GM12878 (cell line): ENCODE measurements around the gene HPX. TPM values are rescaled to one million over a fixed set of nuclear protein-coding genes. Genes with fewer than 3 reads are reported as not detected.

Source experiments
- ATAC-seq: fragments of 200-7000 bp; cut with Tn5 transposase; 3 replicates; pipeline ENCODE4 v1.9.1; 2020; ENCODE audit warnings: mild to moderate bottlenecking, moderate library complexity
- BruUV-seq: library from RNA; stranded (reverse); fragments of 400-500 nt; replicated peaks from 2 replicates; lab custom pipeline; 2021; lab: Mats Ljungman, UMichigan
- CTCF ChIA-PET: fragments of 300-600 bp; sonication (Branson Sonifier 250); formaldehyde crosslinking; extraction: SDS; loops from one replicate; lab custom pipeline; 2021; ENCODE audit warnings: inconsistent platforms; lab: Yijun Ruan, JAX
- POLR2A ChIA-PET: fragments of 350-600 bp; formaldehyde crosslinking; extraction: SDS; loops from one replicate; lab custom pipeline; 2021; ENCODE audit warnings: inconsistent platforms; lab: Charles Lee
- RAD21 ChIA-PET: fragments of 300-600 bp; sonication (Branson Sonifier 250); formaldehyde crosslinking; loops from one replicate; lab custom pipeline; 2023; ENCODE audit warnings: antibody characterized with exemption; ENCODE audit not compliant: unreplicated experiment; lab: Charles Lee
- SMC1A ChIA-PET: fragments of 300-600 bp; sonication (Branson Sonifier 250); formaldehyde crosslinking; loops from one replicate; lab custom pipeline; 2023; ENCODE audit not compliant: unreplicated experiment, uncharacterized antibody; lab: Charles Lee
- DNase-seq: peaks from one replicate; pipeline ENCODE4 v3.0.0-alpha.2; 2011; ENCODE audit warnings: low read depth, low spot score
- FAIRE-seq: peaks from 3 replicates; lab custom pipeline; 2011; peaks lifted over from hg19 to GRCh38; lab: Jason Lieb, UNC
- H2AFZ ChIP-seq: 2 replicates; pipeline ENCODE4 v1.6.0; 2011; ENCODE audit warnings: low read depth, low read length, control low read depth; ENCODE audit not compliant: control insufficient read depth
- H3K27ac ChIP-seq: 2 replicates; pipeline ENCODE4 v1.5.1; 2011; ENCODE audit warnings: control low read depth; ENCODE audit not compliant: control insufficient read depth, insufficient read depth
- H3K27me3 ChIP-seq, 2 experiments: replicated peaks in 1 of 2; 2 replicates each; pipeline versions ENCODE4 v1.6.0 to v1.6.1; 2011; ENCODE audit warnings: low read length in 1 of 2; ENCODE audit not compliant: control insufficient read depth in 2 of 2, insufficient read depth in 2 of 2
- H3K36me3 ChIP-seq, 2 experiments: 2 replicates each; pipeline ENCODE4 v1.5.1; 2011; ENCODE audit warnings: low read length in 1 of 2; ENCODE audit not compliant: control insufficient read depth in 2 of 2, insufficient read depth in 2 of 2
- H3K4me1 ChIP-seq: 2 replicates; pipeline ENCODE4 v1.6.1; 2011; ENCODE audit warnings: mild to moderate bottlenecking, low read length, moderate library complexity, mixed read lengths; ENCODE audit not compliant: control insufficient read depth, insufficient read depth
- H3K4me2 ChIP-seq: 2 replicates; pipeline ENCODE4 v1.6.0; 2011; ENCODE audit warnings: control low read depth; ENCODE audit not compliant: control insufficient read depth, insufficient read depth
- H3K4me3 ChIP-seq: fragments of 200-600 bp; sonication (generic); 2 replicates; pipeline ENCODE4 v1.5.1; 2016
- H3K79me2 ChIP-seq: 2 replicates; pipeline ENCODE4 v1.6.0; 2011; ENCODE audit warnings: low read length; ENCODE audit not compliant: control insufficient read depth, insufficient read depth
- H3K9ac ChIP-seq: 2 replicates; pipeline ENCODE4 v1.8.0; 2011; ENCODE audit warnings: low read length, control low read depth, mixed read lengths; ENCODE audit not compliant: control insufficient read depth, insufficient read depth
- H3K9me3 ChIP-seq: replicated peaks from 3 replicates; pipeline ENCODE4 v1.5.1; 2011; ENCODE audit warnings: mild to moderate bottlenecking, low read length; ENCODE audit not compliant: control insufficient read depth, insufficient read depth
- H4K20me1 ChIP-seq: 2 replicates; pipeline ENCODE4 v1.6.0; 2011; ENCODE audit not compliant: control insufficient read depth, insufficient read depth
- ATF7 ChIP-seq: fragments of 450-650 bp; IDR thresholded peaks from 2 replicates; pipeline ENCODE4 v1.6.1; 2016; ENCODE audit warnings: low read depth, mild to moderate bottlenecking
- BACH1 ChIP-seq: fragments of 450-650 bp; IDR thresholded peaks from 2 replicates; pipeline ENCODE4 v1.6.1; 2017; ENCODE audit warnings: mild to moderate bottlenecking, borderline replicate concordance
- CBX5 ChIP-seq: sonication (generic); IDR thresholded peaks from 2 replicates; pipeline ENCODE4 v1.6.1; 2016; ENCODE audit warnings: low read depth, moderate library complexity, mild to moderate bottlenecking, inconsistent platforms
- CUX1 ChIP-seq: IDR thresholded peaks from 2 replicates; pipeline ENCODE4 v1.6.1; 2012; ENCODE audit warnings: improper control_type of control experiment, low read depth, low read length; ENCODE audit not compliant: insufficient replicate concordance
- HSF1 ChIP-seq: fragments of 150-350 bp; IDR thresholded peaks from 2 replicates; pipeline ENCODE4 v1.6.1; 2014; ENCODE audit warnings: mild to moderate bottlenecking, low read depth, low read length
- NBN ChIP-seq: fragments of 450-650 bp; IDR thresholded peaks from 2 replicates; pipeline ENCODE4 v1.6.1; 2016
- NRF1 ChIP-seq: conservative IDR thresholded peaks from 2 replicates; pipeline ENCODE4 v1.6.1; 2011; ENCODE audit warnings: mild to moderate bottlenecking, low read depth, low read length, improper control_type of control experiment
- SMAD5 ChIP-seq: IDR thresholded peaks from 2 replicates; pipeline ENCODE4 v1.6.1; 2016; ENCODE audit warnings: antibody characterized with exemption, low read depth
- SMARCA5 ChIP-seq: fragments of 450-650 bp; IDR thresholded peaks from 2 replicates; pipeline ENCODE4 v1.6.1; 2017; ENCODE audit warnings: mild to moderate bottlenecking
- SUZ12 ChIP-seq: fragments of 200-600 bp; sonication (generic); IDR thresholded peaks from one replicate; pipeline ENCODE4 v1.6.1; 2018; ENCODE audit warnings: antibody characterized with exemption, mild to moderate bottlenecking; ENCODE audit not compliant: unreplicated experiment
- TCF12 ChIP-seq: IDR thresholded peaks from 2 replicates; pipeline ENCODE4 v1.6.1; 2011; ENCODE audit warnings: low read depth, mild to moderate bottlenecking, low read length
- ZBTB4 ChIP-seq: fragments of 450-650 bp; formaldehyde crosslinking; IDR thresholded peaks from 2 replicates; pipeline ENCODE4 v1.4.0; 2022; ENCODE audit warnings: mild to moderate bottlenecking, moderate library complexity
- ZNF207 ChIP-seq: fragments of 450-650 bp; IDR thresholded peaks from 2 replicates; pipeline ENCODE4 v1.6.1; 2014; ENCODE audit warnings: antibody characterized with exemption, mild to moderate bottlenecking, borderline replicate concordance
- ZZZ3 ChIP-seq: IDR thresholded peaks from 2 replicates; pipeline ENCODE4 v1.6.1; 2011; ENCODE audit warnings: low read depth; ENCODE audit not compliant: control insufficient read depth, insufficient read length
- WGBS: methylation state at CpG from one replicate; pipeline ENCODE4 v1.1.6; 2016; ENCODE audit warnings: low lambda C conversion rate; ENCODE audit not compliant: insufficient replicate concordance, insufficient coverage; ENCODE audit errors: missing lambda C conversion rate; 5-methylcytosine and 5-hydroxymethylcytosine counted together
- in situ Hi-C: fragments of 300-500 bp; cut with MboI; formaldehyde crosslinking; loops from 9 replicates; pipeline ENCODE4 v1.14.3; 2018; ENCODE audit warnings: mixed read lengths
- intact Hi-C: fragments of 100-400 bp; cut with micrococcal nuclease; formaldehyde crosslinking; loops from one replicate; pipeline ENCODE4 v1.14.2; 2022; ENCODE audit not compliant: unreplicated experiment
- polyA plus RNA-seq, 11 experiments: library from polyadenylated mRNA; depleted of rRNA in 4 of 11; unstranded in 6 of 11; stranded (reverse) in 5 of 11; fragments of >200 nt; fragmentation: Nextera tagmentation in 4 of 11; fragmentation: Illumina TruSeq in 1 of 11; extraction: Ambion mirVana in 4 of 11; extraction: Trizol in 1 of 11; gene quantifications; 1 replicate in 1 of 11; 2 replicates in 10 of 11; pipeline versions ENCODE4 v1.2.1 to v1.2.3, GENCODE V29; 2011 to 2016; ENCODE audit warnings: inconsistent platforms in 2 of 11, missing spikeins in 2 of 11, low read depth in 1 of 11
- total RNA-seq, 4 experiments: library from RNA; depleted of rRNA in 3 of 4; stranded (reverse); fragments of >200 nt in 3 of 4; fragmentation: Illumina TruSeq in 1 of 4; extraction: Trizol in 1 of 4; gene quantifications; 2 replicates each; pipeline versions ENCODE4 v1.2.1 to v1.2.3, GENCODE V29; 2013 to 2021

HPX gene
- total and polyA plus RNA-seq, 10 of the 15 experiments (the other 5 are each of a cell fraction or from before 2014, with no cell fraction given) = 0.08 to 1.7 (median 0.18) TPM; not detected in 1

GRCh38 chr11:6437993-6438392, 2.8 kb downstream of the HPX start (continued):
- TF ChIP-seq SMARCA5 (no peak), TCF12 (no peak), SMAD5 (no peak)
- TF ChIP-seq, all 136 proteins: peak for 8

- Histone ChIP-seq H3K4me1 (peaks cover 17% of the 10 kb centered on the region), H3K9me3 (no peaks in the 10 kb centered on the region), H3K4me3 (no peak overlapping the region), H3K79me2 (no peaks in the 10 kb centered on the region), H2AFZ (no peak overlapping the region), H3K9ac (no peak overlapping the region), H3K27me3 (no peaks in the 10 kb centered on the region), H3K4me2 (no peak overlapping the region), H3K36me3 (no peaks in the 10 kb centered on the region), H3K27ac (no peak overlapping the region), H4K20me1 (no peaks in the 10 kb centered on the region)
- WGBS = 97% methylated on average over 11 of the region's 12 CpGs
- DNase-seq (no peak), FAIRE-seq (no peak), ATAC-seq (no peak)
- BruUV-seq = no TSS peak
- in situ Hi-C loops (no loop called here), intact Hi-C loops (no loop called here)
- CTCF ChIA-PET = interaction anchor here (0.9 to 17.4 kb wide), 8 partner anchors 8 to 268 kb away, joined by 4 to 560 read pairs (median 7); partner anchors contain the start of genes ARFIP2 and TIMM10B
- SMC1A ChIA-PET = interaction anchor here (1.2 to 12.8 kb wide), 3 partner anchors 14 to 68 kb away, joined by 4 to 293 read pairs (median 4); no protein-coding TSS in a partner anchor
- RAD21 ChIA-PET = interaction anchor here (1.5 to 14.2 kb wide), 2 partner anchors 44 to 58 kb away, joined by 4 to 305 read pairs; partner anchors contain the start of genes ARFIP2 and TIMM10B
- POLR2A ChIA-PET = interaction anchor here (0.7 kb wide), 1 partner anchor 36 kb away, joined by 3 read pairs; no protein-coding TSS in a partner anchor
- TF ChIP-seq CUX1 (no peak), HSF1 (no peak), ZNF207 (no peak), BACH1 (no peak), ZBTB4 (no peak), NBN (no peak), CBX5 (no peak), ZZZ3 (no peak), SUZ12 (no peak), NRF1 (no peak), ATF7 (no peak)
Observed at GRCh38 chr11:6437423-6437822, 3.4 kb downstream of the HPX start.
